SK-N-SH (cell line): ENCODE data around the gene GRXCR2. TPM values are rescaled to one million over a fixed set of nuclear protein-coding genes. Genes with fewer than 3 reads are reported as not detected.
"Not testable (repeated sequence)": the region's sequence is repeated elsewhere in the genome, so short reads cannot be mapped to it uniquely, and the experiment has no call there.

Experiments
- CTCF ChIA-PET: fragments of 300-600, 350-600 bp; formaldehyde crosslinking; extraction: SDS; loops from one replicate; lab custom pipeline; 2021; lab: Yijun Ruan, JAX
- POLR2A ChIA-PET: fragments of 350-600 bp; sonication (Branson Sonifier 250); formaldehyde crosslinking; extraction: SDS; loops from one replicate; lab custom pipeline; 2020; ENCODE audit warnings: antibody characterized with exemption, inconsistent platforms; lab: Yijun Ruan, JAX
- DNase-seq: peaks from one replicate; pipeline ENCODE4 v3.0.0; 2012
- H2AFZ ChIP-seq: fragments of 200-600 bp; sonication (generic); 2 replicates; pipeline ENCODE4 v1.8.1; 2016; ENCODE audit warnings: antibody characterized with exemption, mild to moderate bottlenecking, low read depth
- H3F3A ChIP-seq: fragments of 200-600 bp; sonication (generic); replicated peaks from 2 replicates; pipeline ENCODE3; 2016; ENCODE audit warnings: antibody characterized with exemption, mild to moderate bottlenecking; ENCODE audit not compliant: insufficient read depth
- H3K27ac ChIP-seq, 2 experiments: fragments of 200-500 bp in 1 of 2; fragments of 200-600 bp in 1 of 2; sonication (Bioruptor generic) in 1 of 2; sonication (generic), shearing (Covaris generic) in 1 of 2; 2 replicates each; pipeline versions ENCODE4 v1.5.1 to v1.6.1; 2014 to 2016; ENCODE audit warnings: low read depth in 2 of 2, inconsistent platforms in 1 of 2, low read length in 1 of 2, mild to moderate bottlenecking in 1 of 2, mixed read lengths in 1 of 2
- H3K27me3 ChIP-seq: fragments of 200-600 bp; sonication (generic), shearing (Covaris generic); 2 replicates; pipeline ENCODE4 v1.6.1; 2016; ENCODE audit warnings: mixed run types; ENCODE audit not compliant: insufficient read depth
- H3K36me3 ChIP-seq, 2 experiments: fragments of 200-500 bp in 1 of 2; fragments of 200-600 bp in 1 of 2; sonication (Bioruptor generic) in 1 of 2; sonication (generic) in 1 of 2; replicated peaks in 1 of 2; 2 replicates each; pipeline versions ENCODE3 to v1.5.1; 2014 to 2016; ENCODE audit warnings: low read length in 1 of 2, mild to moderate bottlenecking in 1 of 2; ENCODE audit not compliant: insufficient read depth in 2 of 2, control insufficient read depth in 1 of 2
- H3K4me1 ChIP-seq, 2 experiments: fragments of 200-500 bp in 1 of 2; fragments of 200-600 bp in 1 of 2; sonication (Bioruptor generic) in 1 of 2; sonication (generic), shearing (Covaris generic) in 1 of 2; 2 replicates each; pipeline versions ENCODE4 v1.5.1 to v1.6.1; 2014 to 2016; ENCODE audit warnings: low read depth in 1 of 2, low read length in 1 of 2, mixed run types in 1 of 2; ENCODE audit not compliant: insufficient read depth in 2 of 2, control insufficient read depth in 1 of 2
- H3K4me2 ChIP-seq: fragments of 200-600 bp; sonication (generic), shearing (Covaris generic); 2 replicates; pipeline ENCODE4 v1.6.1; 2017; ENCODE audit warnings: mixed run types
- H3K4me3 ChIP-seq, 2 experiments: fragments of 200-500 bp in 1 of 2; fragments of 200-600 bp in 1 of 2; sonication (Bioruptor generic) in 1 of 2; sonication (generic), shearing (Covaris generic) in 1 of 2; 2 replicates each; pipeline versions ENCODE4 v1.5.1 to v1.8.1; 2014 to 2016; ENCODE audit warnings: low read depth in 2 of 2, inconsistent platforms in 1 of 2, low read length in 1 of 2, mild to moderate bottlenecking in 1 of 2, mixed read lengths in 1 of 2, moderate library complexity in 1 of 2
- H3K79me2 ChIP-seq: fragments of 200-600 bp; sonication (generic); 2 replicates; pipeline ENCODE4 v1.8.1; 2017; ENCODE audit warnings: mild to moderate bottlenecking; ENCODE audit not compliant: insufficient read depth
- H3K9ac ChIP-seq: fragments of 200-600 bp; sonication (generic); 2 replicates; pipeline ENCODE4 v1.6.1; 2017; ENCODE audit warnings: mixed run types
- H3K9me2 ChIP-seq: fragments of 200-600 bp; sonication (generic); 2 replicates; pipeline ENCODE4 v1.6.1; 2017; ENCODE audit warnings: mixed run types
- H3K9me3 ChIP-seq: fragments of 200-600 bp; sonication (generic); 2 replicates; pipeline ENCODE4 v1.6.1; 2017; ENCODE audit warnings: mixed run types, mild to moderate bottlenecking, moderate library complexity
- H4K20me1 ChIP-seq: fragments of 200-600 bp; sonication (generic); 2 replicates; pipeline ENCODE4 v1.6.1; 2017; ENCODE audit warnings: mild to moderate bottlenecking, mixed run types; ENCODE audit not compliant: insufficient read depth
- ELF1 ChIP-seq: IDR thresholded peaks from 2 replicates; pipeline ENCODE4 v1.4.0; 2012
- EZH2phosphoT487 ChIP-seq: fragments of 200-600 bp; sonication (generic); IDR thresholded peaks from 2 replicates; pipeline ENCODE4 v1.6.1; 2017; ENCODE audit warnings: low read depth, mixed run types, mild to moderate bottlenecking, antibody characterized with exemption, moderate library complexity, borderline replicate concordance
- FOSL2 ChIP-seq: IDR thresholded peaks from 2 replicates; pipeline ENCODE4 v1.4.0; 2012; ENCODE audit warnings: low read depth, mild to moderate bottlenecking, moderate library complexity, borderline replicate concordance
- FOXJ3 ChIP-seq: sonication (generic); formaldehyde crosslinking; IDR thresholded peaks from 2 replicates; pipeline ENCODE4 v1.5.1; 2020; ENCODE audit warnings: mild to moderate bottlenecking, missing genetic modification reagents
- FOXM1 ChIP-seq: IDR thresholded peaks from 2 replicates; pipeline ENCODE4 v1.4.0; 2012; ENCODE audit warnings: low read depth, mild to moderate bottlenecking
- JUND ChIP-seq: IDR thresholded peaks from 2 replicates; pipeline ENCODE4 v1.4.0; 2012
- MEF2A ChIP-seq: IDR thresholded peaks from 2 replicates; pipeline ENCODE4 v1.4.0; 2012; ENCODE audit warnings: low read depth, borderline replicate concordance
- MXI1 ChIP-seq: IDR thresholded peaks from 2 replicates; pipeline ENCODE4 v1.6.1; 2012; ENCODE audit warnings: mild to moderate bottlenecking, low read depth, low read length, improper control_type of control experiment
- NRF1 ChIP-seq: IDR thresholded peaks from 2 replicates; pipeline ENCODE4 v1.6.1; 2012; ENCODE audit warnings: low read depth, mild to moderate bottlenecking, low read length
- POLR2AphosphoS5 ChIP-seq: IDR thresholded peaks from 2 replicates; pipeline ENCODE4 v1.6.1; 2012; ENCODE audit warnings: low read depth, low read length
- RAD21 ChIP-seq: IDR thresholded peaks from 2 replicates; pipeline ENCODE4 v1.6.1; 2012; ENCODE audit warnings: mild to moderate bottlenecking, low read length
- RXRA ChIP-seq: IDR thresholded peaks from 2 replicates; pipeline ENCODE4 v1.4.0; 2012; ENCODE audit warnings: low read depth, mild to moderate bottlenecking, borderline replicate concordance
- SMC3 ChIP-seq: IDR thresholded peaks from 2 replicates; pipeline ENCODE4 v1.6.1; 2012; ENCODE audit warnings: low read depth, low read length, improper control_type of control experiment
- TEAD4 ChIP-seq: IDR thresholded peaks from 2 replicates; pipeline ENCODE4 v1.4.0; 2012; ENCODE audit warnings: mild to moderate bottlenecking, borderline replicate concordance; ENCODE audit not compliant: insufficient read depth
- YY1 ChIP-seq: IDR thresholded peaks from 2 replicates; pipeline ENCODE4 v1.4.0; 2012; ENCODE audit warnings: low read depth, mild to moderate bottlenecking
- WGBS: methylation state at CpG from one replicate; pipeline ENCODE4 v1.1.6; 2017; ENCODE audit warnings: low lambda C conversion rate; 5-methylcytosine and 5-hydroxymethylcytosine counted together
- polyA plus RNA-seq, 3 experiments: library from polyadenylated mRNA; depleted of rRNA; stranded (reverse); fragments of >200 nt; gene quantifications; 2 replicates each; pipeline ENCODE4 v1.2.3, GENCODE V29; 2012
- TF ChIP-seq, protein P1 (sequence below): fragments of 200-600 bp; sonication (generic); IDR thresholded peaks from 2 replicates; pipeline ENCODE4 v1.6.1; 2017; ENCODE audit warnings: antibody characterized with exemption, mild to moderate bottlenecking, moderate library complexity
- TF ChIP-seq, protein P2 (sequence below): fragments of 150-350 bp; IDR thresholded peaks from 2 replicates; pipeline ENCODE4 v1.6.1; 2017; ENCODE audit warnings: antibody characterized with exemption, low read length, low read depth, borderline replicate concordance
- TF ChIP-seq, protein P3 (sequence below): IDR thresholded peaks from 2 replicates; pipeline ENCODE4 v1.4.0; 2012; ENCODE audit warnings: low read depth, borderline replicate concordance
- TF ChIP-seq, protein P4 (sequence below): IDR thresholded peaks from 2 replicates; pipeline ENCODE4 v1.4.0; 2012; ENCODE audit warnings: low read depth

Gene GRXCR2
- polyA plus RNA-seq, 1 of the 3 experiments (the other 2 are of a cell fraction): not detected

DNA sequence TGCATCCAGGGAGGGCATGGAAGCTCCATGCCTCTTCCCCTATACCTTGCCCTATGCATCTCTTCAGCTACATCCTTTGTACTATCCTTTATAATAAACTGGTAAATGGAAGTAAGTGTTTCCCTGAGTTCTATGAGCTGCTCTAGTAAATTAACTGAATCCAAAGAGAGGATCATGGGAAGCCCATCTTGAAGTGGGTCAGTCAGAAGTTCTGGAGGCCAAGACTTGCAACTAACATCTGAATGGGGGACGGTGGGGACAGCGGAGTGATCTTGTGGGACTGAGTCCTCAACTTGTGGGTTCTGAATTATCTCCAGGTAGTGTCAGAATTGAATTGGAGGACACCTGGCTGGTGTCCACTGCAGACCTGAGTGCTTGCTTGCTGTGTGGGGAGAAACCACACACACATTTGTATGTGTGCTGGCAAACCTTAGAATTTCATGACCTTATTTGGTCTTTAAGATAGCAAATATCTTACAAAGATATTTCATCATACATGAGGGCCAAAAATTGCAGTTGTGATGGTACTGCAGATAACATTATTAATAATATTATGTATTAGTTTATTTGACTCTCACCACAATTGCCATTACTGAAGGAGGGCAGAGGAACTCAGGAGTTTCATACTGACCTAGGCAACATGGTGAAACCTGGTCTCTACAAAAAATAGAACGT lies 32.2 kb downstream of the GRXCR2 start:
- Histone ChIP-seq H3K9ac (no peak overlapping the region), H3F3A (no peaks in the 10 kb centered on the region), H3K79me2 (no peaks in the 10 kb centered on the region), H3K9me2 (no peaks in the 10 kb centered on the region), H2AFZ (no peak overlapping the region), H3K27ac (no peak overlapping the region), H4K20me1 (no peaks in the 10 kb centered on the region), H3K9me3 (no peaks in the 10 kb centered on the region), H3K27me3 (no peaks in the 10 kb centered on the region), H3K4me3 (no peak overlapping the region), H3K4me1 (peaks cover 0 to 5% of the 10 kb centered on the region in 2 experiments; a peak in 1 of 4 replicates), H3K4me2 (no peak overlapping the region), H3K36me3 (no peaks in the 10 kb centered on the region)
- CTCF ChIA-PET: interaction anchor here (0.7 to 3.3 kb wide), 2 partner anchors 15 to 1353 kb away, joined by 3 to 14 read pairs; no protein-coding TSS in a partner anchor
- DNase-seq: no peak
- 91% methylated on average over 3 of the region's 3 CpGs for WGBS
- TF ChIP-seq, protein P1, sequence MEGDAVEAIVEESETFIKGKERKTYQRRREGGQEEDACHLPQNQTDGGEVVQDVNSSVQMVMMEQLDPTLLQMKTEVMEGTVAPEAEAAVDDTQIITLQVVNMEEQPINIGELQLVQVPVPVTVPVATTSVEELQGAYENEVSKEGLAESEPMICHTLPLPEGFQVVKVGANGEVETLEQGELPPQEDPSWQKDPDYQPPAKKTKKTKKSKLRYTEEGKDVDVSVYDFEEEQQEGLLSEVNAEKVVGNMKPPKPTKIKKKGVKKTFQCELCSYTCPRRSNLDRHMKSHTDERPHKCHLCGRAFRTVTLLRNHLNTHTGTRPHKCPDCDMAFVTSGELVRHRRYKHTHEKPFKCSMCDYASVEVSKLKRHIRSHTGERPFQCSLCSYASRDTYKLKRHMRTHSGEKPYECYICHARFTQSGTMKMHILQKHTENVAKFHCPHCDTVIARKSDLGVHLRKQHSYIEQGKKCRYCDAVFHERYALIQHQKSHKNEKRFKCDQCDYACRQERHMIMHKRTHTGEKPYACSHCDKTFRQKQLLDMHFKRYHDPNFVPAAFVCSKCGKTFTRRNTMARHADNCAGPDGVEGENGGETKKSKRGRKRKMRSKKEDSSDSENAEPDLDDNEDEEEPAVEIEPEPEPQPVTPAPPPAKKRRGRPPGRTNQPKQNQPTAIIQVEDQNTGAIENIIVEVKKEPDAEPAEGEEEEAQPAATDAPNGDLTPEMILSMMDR: no peak
- no peak for TF ChIP-seq RAD21
- POLR2A ChIA-PET: no interaction called here

DNA sequence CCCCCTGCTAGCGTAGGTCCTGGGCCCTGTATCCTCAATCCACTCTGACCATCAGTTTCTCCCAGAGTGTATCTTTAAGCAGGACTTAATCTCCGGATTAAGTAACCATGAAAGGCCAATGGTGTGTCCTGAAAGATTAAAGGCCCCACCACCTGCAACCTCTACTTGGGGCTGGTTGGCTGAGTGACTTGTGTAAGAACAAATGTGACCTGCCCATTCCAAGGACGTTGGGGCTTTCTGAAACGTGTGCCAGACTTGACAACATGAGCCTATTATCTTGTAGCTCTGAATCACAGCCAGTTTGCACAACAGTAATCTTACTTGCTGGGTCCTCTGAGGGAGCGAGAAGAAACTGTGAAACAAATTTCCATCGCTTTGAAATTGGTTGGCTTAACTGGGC lies 34.5 kb downstream of the GRXCR2 start:
- Histone ChIP-seq H3K9me3 (no peaks in the 10 kb centered on the region), H4K20me1 (no peaks in the 10 kb centered on the region), H3K4me3 (no peak overlapping the region), H2AFZ (no peak overlapping the region), H3F3A (peaks cover 3% of the 10 kb centered on the region), H3K9ac (no peak overlapping the region)
- whole genome bisulfite sequencing: 75% methylated on average over 6 of the region's 6 CpGs
- POLR2A ChIA-PET: no interaction called here
- DNase-seq: no peak
- CTCF ChIA-PET: interaction anchor here (0.6 to 1.1 kb wide), 2 partner anchors 50 to 248 kb away, joined by 3 read pairs; no protein-coding TSS in a partner anchor
- no peak for TF ChIP-seq YY1
- no peak for TF ChIP-seq FOXM1
- TF ChIP-seq, protein P2, sequence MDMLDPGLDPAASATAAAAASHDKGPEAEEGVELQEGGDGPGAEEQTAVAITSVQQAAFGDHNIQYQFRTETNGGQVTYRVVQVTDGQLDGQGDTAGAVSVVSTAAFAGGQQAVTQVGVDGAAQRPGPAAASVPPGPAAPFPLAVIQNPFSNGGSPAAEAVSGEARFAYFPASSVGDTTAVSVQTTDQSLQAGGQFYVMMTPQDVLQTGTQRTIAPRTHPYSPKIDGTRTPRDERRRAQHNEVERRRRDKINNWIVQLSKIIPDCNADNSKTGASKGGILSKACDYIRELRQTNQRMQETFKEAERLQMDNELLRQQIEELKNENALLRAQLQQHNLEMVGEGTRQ: no peak
- no peak for TF ChIP-seq NRF1
- no peak for TF ChIP-seq ELF1
- no peak for TF ChIP-seq TEAD4
- TF ChIP-seq POLR2AphosphoS5: no peak
- TF ChIP-seq MXI1: no peak
- no peak for TF ChIP-seq SMC3
- TF ChIP-seq RXRA: no peak
- no peak for TF ChIP-seq RAD21
- TF ChIP-seq JUND: no peak
- TF ChIP-seq, protein P3, sequence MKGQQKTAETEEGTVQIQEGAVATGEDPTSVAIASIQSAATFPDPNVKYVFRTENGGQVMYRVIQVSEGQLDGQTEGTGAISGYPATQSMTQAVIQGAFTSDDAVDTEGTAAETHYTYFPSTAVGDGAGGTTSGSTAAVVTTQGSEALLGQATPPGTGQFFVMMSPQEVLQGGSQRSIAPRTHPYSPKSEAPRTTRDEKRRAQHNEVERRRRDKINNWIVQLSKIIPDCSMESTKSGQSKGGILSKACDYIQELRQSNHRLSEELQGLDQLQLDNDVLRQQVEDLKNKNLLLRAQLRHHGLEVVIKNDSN: no peak
- TF ChIP-seq FOXJ3 (CRISPR knock-in tag): no peak
- TF ChIP-seq, protein P4, sequence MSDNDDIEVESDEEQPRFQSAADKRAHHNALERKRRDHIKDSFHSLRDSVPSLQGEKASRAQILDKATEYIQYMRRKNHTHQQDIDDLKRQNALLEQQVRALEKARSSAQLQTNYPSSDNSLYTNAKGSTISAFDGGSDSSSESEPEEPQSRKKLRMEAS: no peak
- no peak for TF ChIP-seq MEF2A
- TF ChIP-seq EZH2phosphoT487: no peak
- TF ChIP-seq FOSL2: no peak
- TF ChIP-seq, all 33 proteins: peak for 0
- Histone ChIP-seq H3K27ac (no peak overlapping the region), H3K36me3 (no peaks in the 10 kb centered on the region), H3K9me2 (no peaks in the 10 kb centered on the region), H3K79me2 (peaks cover 6% of the 10 kb centered on the region; the same call in 1 of the 2 replicates), H3K27me3 (no peaks in the 10 kb centered on the region), H3K4me2 (no peak overlapping the region), H3K4me1 (peaks cover 4 to 12% of the 10 kb centered on the region in 2 experiments; a peak in 2 of 4 replicates)

DNA sequence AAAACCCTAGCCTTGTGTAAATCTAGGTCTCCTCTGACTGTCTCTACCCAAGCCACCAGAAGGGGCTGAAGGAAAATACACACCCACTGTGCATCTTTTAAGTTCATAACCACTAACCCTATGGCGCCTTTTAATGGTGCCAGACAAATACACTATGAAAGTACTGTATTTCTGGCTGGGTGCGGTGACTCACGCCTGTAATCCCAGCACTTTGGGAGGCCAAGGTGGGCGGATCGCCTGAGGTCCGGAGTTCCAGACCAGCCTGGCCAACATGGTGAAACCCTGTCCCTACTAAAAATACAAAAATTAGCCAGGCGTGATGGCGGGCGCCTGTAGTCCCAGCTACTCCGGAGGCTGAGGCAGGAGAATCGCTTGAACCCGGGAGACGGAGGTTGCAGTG lies 36.6 kb downstream of the GRXCR2 start:
- H3K27me3 ChIP-seq, H3F3A ChIP-seq, H3K4me2 ChIP-seq, H3K27ac ChIP-seq, H3K4me3 ChIP-seq, H2AFZ ChIP-seq, H3K36me3 ChIP-seq, H3K9me2 ChIP-seq, H3K79me2 ChIP-seq, H4K20me1 ChIP-seq, H3K9me3 ChIP-seq, H3K9ac ChIP-seq, DNase-seq: not testable (repeated sequence)
- ChIA-PET CTCF (interaction anchor here (0.6 to 1.1 kb wide), 4 partner anchors 11 to 1184 kb away, joined by 3 to 5 read pairs (median 3); no protein-coding TSS in a partner anchor), POLR2A (interaction anchor here (0.6 to 2.1 kb wide), 2 partner anchors 10 to 13 kb away, joined by 3 to 4 read pairs; no protein-coding TSS in a partner anchor)
- WGBS: over 99% methylated on average over 13 of the region's 13 CpGs
- peaks cover 9 to 12% of the 10 kb centered on the region in 2 experiments; a peak in 2 of 4 replicates for H3K4me1 ChIP-seq
